ENCODE results near the gene SLC36A2.
"Not testable (repeated sequence)": the region's sequence is repeated elsewhere in the genome, so short reads cannot be mapped to it uniquely, and the experiment has no call there.

The SLC36A2 gene

GRCh38 chr5:151326266-151326665 is 21.1 kb downstream of the SLC36A2 start:
- DNase-seq (ENCODE audit: low read depth in 2 of 2) = no peak

DNA sequence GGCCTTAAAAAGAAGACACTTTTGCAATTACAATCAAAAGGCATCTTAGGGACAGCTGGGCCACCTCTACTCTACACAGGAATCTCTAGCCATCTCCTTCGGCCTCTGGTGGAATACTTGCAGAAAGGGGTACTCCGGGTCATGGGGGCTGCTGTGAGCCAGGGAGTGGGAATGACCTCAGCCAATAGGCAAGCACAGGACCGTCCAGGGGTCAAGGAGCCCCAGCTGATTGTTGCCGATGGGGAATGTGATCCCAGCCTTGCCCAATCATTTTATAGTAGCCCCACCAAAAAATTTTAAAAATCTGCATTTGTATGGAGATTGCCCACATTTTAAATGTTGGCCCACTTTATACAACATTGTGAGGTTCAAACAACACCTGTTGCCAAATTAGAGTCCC is 26.9 kb downstream of the SLC36A2 start:
- no peak for DNase-seq (ENCODE audit: low read depth in 2 of 2)

- DNase-seq (ENCODE audit: low read depth in 2 of 2) = no peak
These were observed 28.3 kb downstream of the SLC36A2 start for GRCh38 chr5:151318850-151319732.

GRCh38 chr5:151317871-151318270 is 29.5 kb downstream of the SLC36A2 start:
- no peak for DNase-seq (ENCODE audit: low read depth in 2 of 2)

DNA sequence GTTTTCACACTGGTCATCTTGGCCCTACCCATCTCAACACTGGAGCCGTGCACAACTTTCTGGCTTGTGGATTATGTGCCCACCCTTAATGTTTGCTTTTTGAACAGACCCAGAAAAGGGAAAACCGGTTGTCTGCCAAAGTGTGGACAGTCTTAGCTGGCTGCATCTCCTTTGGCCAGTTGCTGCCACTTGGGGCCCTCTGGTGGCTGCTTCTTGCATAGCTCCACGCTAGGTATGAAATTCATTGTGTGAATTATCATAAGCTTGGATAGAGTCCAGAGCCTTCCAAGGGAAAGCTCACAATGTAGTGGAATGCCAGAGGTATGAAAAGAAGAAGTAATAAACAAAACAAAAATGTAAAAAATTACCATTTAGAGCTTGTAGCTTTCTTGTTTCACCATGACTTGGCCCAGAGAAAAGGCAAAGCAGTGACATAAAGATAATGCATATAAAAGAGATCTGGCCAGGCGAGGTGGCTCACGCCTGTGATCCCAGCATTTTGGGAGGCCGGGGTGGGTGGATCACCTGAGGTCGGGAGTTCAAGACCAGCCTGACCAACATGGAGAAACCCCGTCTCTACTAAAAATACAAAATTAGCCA is 31.3 kb downstream of the SLC36A2 start:
- DNase-seq (ENCODE audit: low read depth in 2 of 2) = peak; percentile 15 to 19

DNA sequence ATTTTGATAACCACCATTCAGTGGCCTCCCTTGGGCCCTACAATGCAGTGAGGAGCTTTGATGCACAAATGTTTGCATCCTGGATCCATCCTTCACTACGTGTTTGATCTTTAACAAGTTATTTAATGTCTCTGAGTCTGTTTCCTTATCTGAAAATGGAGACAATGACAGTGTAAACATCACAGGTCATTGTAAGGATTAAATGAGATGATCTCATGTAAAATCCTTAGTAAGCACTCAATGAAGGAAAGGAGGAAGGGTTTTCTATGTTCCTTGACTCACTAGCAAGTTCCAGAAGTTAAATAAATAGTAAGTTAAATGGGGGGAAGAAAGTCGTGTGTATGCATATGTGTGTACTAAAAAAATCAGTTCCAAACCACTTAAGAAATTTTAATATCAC is 34.0 kb downstream of the SLC36A2 start:
- no peak for DNase-seq (ENCODE audit: low read depth in 2 of 2)

DNA sequence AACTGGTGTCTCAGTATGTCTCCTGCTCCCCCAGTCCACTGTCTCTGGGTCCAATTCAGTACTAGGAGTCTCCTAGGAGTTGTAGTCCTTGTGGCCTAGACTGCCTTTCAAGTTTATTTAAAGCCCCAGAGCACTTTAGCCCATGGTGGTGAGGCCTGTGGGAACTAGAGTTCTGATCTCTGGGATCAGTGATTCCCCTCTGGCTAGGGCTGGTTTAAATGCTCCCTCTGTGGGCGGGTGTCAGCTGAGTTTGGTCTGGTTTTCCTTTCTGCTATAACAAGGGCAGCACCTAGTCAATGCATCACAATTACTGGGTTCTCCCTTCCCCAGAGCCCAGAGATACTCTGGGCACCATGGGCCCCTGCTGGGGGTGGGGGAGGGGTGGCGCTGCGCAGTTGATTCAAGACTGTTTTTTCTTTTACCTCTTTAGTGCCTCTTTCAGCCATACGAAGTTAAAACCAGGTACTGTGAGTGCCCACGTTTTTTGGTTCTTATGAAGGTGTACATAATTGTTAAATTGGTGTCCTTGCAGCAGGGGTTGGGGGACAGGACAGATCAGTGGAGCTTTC is 34.5 kb downstream of the SLC36A2 start:
- no peak for DNase-seq (ENCODE audit: low read depth in 2 of 2)

GRCh38 chr5:151310932-151311331 is 36.4 kb downstream of the SLC36A2 start:
- DNase-seq (ENCODE audit: low read depth in 2 of 2) = no peak

DNA sequence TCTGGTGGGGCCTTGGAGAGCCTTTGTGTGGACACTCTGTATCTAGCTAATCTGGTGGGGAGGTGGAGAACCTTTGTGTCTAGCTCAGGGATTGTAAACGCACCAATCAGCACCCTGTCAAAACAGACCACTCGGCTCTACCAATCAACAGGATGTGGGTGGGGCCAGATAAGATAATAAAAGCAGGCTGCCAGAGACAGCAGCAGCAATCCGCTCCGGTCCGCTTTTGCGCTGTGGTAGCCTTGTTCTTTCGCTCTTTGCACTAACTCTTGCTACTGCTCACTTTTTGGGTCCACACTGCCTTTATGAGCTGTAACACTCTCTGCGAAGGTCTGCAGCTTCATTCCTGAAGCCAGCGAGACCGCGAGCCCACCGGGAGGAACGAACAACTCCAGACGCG is 37.5 kb downstream of the SLC36A2 start:
- not testable (repeated sequence) for DNase-seq (ENCODE audit: low read depth in 2 of 2)

DNA sequence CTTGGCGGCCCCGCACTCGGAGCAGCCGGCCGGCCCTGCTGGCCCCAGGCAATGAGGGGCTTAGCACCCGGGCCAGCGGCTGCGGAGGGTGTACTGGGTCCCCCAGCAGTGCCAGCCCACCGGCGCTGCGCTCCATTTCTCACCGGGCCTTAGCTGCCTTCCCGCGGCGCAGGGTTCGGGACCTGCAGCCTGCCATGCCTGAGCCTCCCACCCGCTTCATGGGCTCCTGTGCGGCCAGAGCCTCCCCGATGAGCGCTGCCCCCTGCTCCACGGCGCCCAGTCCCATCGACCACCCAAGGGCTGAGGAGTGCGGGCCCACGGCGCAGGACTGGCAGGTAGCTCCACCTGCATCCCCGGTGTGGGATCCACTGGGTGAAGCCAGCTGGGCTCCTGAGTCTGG is 38.1 kb downstream of the SLC36A2 start:
- not testable (repeated sequence) for DNase-seq (ENCODE audit: low read depth in 2 of 2)

GRCh38 chr5:151303666-151304065 is 43.7 kb downstream of the SLC36A2 start, which contains the start of gene SLC36A3:
Gene SLC36A3, minus strand, starts transcription at chr5:151303766. Its CDS starts 412 bp downstream, at chr5:151303354.
- DNase-seq (ENCODE audit: low read depth in 2 of 2) = no peak

- peak; percentile 5 to 8 for DNase-seq (ENCODE audit: low read depth in 2 of 2)
These were observed 49.1 kb downstream of the SLC36A2 start for GRCh38 chr5:151298063-151298855.

DNA sequence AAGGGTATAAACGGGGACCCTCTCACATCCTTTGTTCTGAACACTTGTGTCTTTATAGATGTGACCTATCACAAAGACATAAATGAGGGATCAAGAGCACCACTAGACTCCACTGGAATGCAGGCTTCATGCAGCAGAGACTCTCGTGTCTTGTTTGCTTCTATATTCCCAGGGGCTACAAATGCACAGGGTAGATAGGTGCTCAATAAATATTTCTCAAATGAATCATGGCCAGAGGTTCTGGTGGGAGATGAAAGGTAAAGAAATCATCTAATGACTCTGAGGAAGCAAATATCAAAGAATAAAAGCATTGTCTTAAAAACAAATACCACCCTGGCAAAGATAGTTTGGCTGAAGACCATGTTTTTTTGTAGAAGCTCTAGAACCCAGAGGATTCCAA is 50.4 kb downstream of the SLC36A2 start:
- DNase-seq (ENCODE audit: low read depth in 2 of 2) = no peak

GRCh38 chr5:151296478-151296830 is 50.9 kb downstream of the SLC36A2 start:
- no peak for DNase-seq (ENCODE audit: low read depth in 2 of 2)

- DNase-seq (ENCODE audit: low read depth in 2 of 2) = no peak
These were observed 51.4 kb downstream of the SLC36A2 start for GRCh38 chr5:151295791-151296477.

DNA sequence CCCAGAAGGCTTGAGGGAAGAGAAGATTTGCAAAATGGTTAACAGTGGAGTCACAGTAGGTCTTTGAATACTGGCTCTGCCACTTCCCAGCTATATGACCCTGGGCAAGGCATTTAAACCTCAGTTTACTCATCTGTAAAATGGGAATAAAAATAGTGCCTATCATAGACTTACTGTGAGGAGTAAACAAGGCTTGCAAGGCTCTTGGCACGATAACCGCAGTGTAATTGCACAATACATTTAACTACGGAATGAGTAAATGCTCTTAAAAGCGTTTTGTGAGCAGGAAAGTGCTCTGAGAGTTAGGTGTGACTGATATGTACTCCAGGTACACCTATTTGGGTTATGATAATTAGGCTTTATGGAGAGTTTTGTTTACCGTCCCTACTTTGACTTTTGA is 52.2 kb downstream of the SLC36A2 start:
- DNase-seq (ENCODE audit: low read depth in 2 of 2) = no peak

DNA sequence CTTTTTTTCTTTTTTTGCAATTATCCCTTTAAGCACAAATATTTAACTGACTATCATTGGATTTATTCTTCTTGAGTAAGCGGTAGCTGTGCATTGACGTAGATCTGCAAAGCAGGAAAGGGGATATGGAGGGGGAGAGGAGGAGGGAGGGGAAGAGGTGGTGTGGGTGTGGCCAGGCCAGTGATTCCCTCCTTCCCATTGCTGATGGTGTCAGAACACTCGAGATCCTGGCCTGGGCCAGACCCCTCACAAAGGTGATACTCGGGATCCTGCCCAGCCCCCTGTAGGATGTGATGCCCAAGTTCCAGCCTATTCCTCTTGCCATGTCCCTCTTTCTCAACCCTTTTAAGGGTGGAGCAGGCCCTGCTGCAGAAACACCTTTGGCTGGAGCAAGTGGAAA is 53.7 kb downstream of the SLC36A2 start:
- DNase-seq (ENCODE audit: low read depth in 2 of 2) = no peak

DNA sequence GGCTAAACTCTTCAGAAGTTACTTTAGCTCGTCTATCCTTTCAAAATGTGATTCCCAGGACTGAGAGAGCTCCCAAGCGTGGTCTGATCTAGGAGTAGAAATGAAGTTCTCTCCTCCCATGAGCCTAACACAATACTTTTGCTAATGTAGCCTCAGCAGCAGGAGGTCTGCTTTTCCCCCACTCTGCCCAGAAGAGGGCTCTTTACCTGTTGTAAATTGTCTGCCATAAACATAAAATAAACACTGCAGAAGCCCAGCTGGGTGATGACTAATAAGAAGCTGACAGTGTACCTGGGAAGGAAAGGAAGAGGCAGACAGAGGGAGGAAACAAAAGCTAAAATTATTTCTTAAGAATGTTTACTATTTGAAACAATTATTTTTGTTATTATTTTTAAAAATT is 59.2 kb downstream of the SLC36A2 start:
- DNase-seq (ENCODE audit: low read depth in 2 of 2) = no peak

DNA sequence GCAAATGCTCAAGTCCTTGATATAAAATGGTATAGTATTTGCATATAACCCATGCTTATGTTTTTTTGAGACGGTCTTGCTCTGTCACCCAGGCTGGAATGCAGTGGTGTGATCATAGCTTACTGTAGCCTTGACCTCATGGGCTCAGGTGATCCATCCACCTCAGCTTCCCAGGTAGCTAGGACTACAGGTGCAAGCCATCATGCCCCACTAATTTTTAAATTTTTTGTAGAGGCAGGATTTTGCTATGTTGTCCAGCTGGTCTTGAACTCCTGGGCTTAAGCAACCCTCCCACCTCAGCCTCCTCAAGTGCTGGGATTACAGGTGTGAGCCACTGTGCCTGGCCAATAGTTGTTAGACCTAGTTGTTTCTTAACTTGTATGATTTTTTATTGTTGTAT is 61.1 kb downstream of the SLC36A2 start:
- no peak for DNase-seq (ENCODE audit: low read depth in 2 of 2)

DNA sequence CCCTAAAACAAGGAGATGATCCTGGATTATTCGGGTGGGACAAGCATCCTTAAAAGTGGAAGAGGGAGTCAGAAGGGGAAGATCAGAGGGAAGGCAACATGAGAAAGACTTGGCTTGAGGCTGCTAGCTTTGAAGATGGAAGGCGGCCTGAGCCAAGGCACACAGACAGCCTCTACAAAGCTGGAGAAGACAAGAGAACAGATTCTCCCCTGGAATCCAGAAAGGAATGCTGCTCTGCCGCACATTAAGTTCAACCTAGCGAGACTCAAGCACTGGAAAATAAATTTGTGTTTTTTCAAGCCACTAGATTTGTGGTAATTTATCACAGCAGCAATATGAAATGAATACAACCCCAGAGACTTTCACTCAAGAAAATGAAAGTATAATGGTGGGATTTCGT is 61.7 kb downstream of the SLC36A2 start:
- no peak for DNase-seq (ENCODE audit: low read depth in 2 of 2)

- no peak for DNase-seq (ENCODE audit: low read depth in 2 of 2)
These were observed 62.9 kb downstream of the SLC36A2 start for GRCh38 chr5:151284392-151284967.

Measured in fibroblast of skin of left biceps (primary cell).